ENCODE data around the gene ATP1A2. TPM values are rescaled to one million over a fixed set of nuclear protein-coding genes. Genes with fewer than 3 reads are reported as not detected.

Gene ATP1A2
- total and polyA plus RNA-seq, 2 of the 8 experiments (the other 6 are each of a cell fraction or from before 2014, with no cell fraction given) = 39.7 to 40.8 TPM

DNA sequence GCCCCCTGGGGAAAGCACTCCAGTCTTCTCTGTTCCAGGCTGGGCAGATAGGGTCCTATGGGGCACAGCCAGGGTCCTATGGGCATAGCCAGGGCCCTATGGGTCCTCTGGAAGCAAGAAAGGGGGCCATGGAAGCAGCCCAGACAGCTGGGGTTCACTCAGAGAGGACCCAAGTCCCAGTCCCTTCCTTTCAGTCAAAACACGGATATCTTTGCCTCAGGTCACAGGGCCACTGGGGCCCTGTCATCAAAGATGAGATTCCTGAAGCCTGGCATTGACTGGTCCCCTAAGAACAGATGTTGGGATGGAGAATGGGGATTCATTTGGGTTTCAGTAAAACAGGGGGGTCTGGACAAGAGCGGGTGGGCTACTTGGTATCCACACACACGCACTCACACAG, 25.7 kb upstream of the ATP1A2 start (continued):
- TF ChIP-seq ZNF274 (IDR thresholded peaks at IDR 0.05; ENCODE audit: borderline replicate concordance, extremely low read depth, low read length) (no peak), KDM4A (IDR thresholded peaks at IDR 0.05; ENCODE audit: low read depth, low read length, severe bottlenecking) (no peak), SP4 (IDR thresholded peaks at IDR 0.05; ENCODE audit: low read length) (no peak), HDAC6 (IDR thresholded peaks at IDR 0.05; ENCODE audit: low read depth, low read length) (no peak)
